SJSA1 (cell line): ENCODE data around the gene BSN. TPM values are rescaled to one million over a fixed set of nuclear protein-coding genes. Genes with fewer than 3 reads are reported as not detected.
A peak's percentile ranks its signal among the peaks of the same experiment; 100 is the strongest.

Experiments
- DNase-seq, 2 experiments: peaks; one replicate each; pipeline ENCODE4 v3.0.0-alpha.2; 2015 to 2020; ENCODE audit warnings: low spot score in 2 of 2, low read depth in 1 of 2
- H3K27ac ChIP-seq: fragments of 250-450 bp; sonication (Bioruptor Pico); 2 replicates; pipeline ENCODE4 v1.5.1; 2020; ENCODE audit warnings: mild to moderate bottlenecking, moderate library complexity
- H3K27me3 ChIP-seq: fragments of 250-450 bp; sonication (Bioruptor Pico); replicated peaks from 2 replicates; pipeline ENCODE4 v1.5.1; 2020; ENCODE audit warnings: mild to moderate bottlenecking, moderate library complexity
- H3K36me3 ChIP-seq: fragments of 250-450 bp; sonication (Bioruptor Pico); 2 replicates; pipeline ENCODE4 v1.5.1; 2020; ENCODE audit warnings: mild to moderate bottlenecking
- H3K4me1 ChIP-seq: fragments of 250-450 bp; sonication (Bioruptor Pico); replicated peaks from 2 replicates; pipeline ENCODE4 v1.6.1; 2021; ENCODE audit warnings: mild to moderate bottlenecking
- H3K4me3 ChIP-seq: fragments of 250-450 bp; sonication (Bioruptor Pico); 2 replicates; pipeline ENCODE4 v1.5.1; 2020; ENCODE audit warnings: mild to moderate bottlenecking
- H3K9me3 ChIP-seq: fragments of 250-450 bp; sonication (Bioruptor Pico); replicated peaks from 2 replicates; pipeline ENCODE4 v1.5.1; 2020; ENCODE audit warnings: mild to moderate bottlenecking
- total RNA-seq: library from RNA; depleted of rRNA; stranded (reverse); fragments of >200 nt; shearing (Covaris generic); gene quantifications from 2 replicates; pipeline ENCODE4 v1.2.3, GENCODE V29; 2014

BSN gene
- total RNA-seq, 1 experiment from 2014 or later, result 0.05 TPM

DNA sequence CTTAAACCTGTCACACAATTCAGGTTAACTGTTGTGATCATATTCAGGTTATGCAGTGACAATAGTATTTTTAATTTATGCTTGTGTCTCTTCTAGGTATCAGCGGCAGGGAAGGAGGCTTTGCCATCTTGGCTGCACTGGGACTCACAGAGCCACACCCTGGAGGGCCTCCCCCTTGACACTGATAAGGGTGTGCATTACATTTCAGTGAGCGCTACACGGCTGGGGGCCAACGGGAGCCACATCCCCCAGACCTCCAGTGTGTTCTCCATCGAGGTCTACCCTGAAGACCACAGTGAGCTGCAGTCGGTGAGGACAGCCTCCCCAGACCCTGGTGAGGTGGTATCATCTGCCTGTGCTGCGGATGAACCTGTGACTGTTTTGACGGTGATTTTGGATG, 23.6 kb upstream of the BSN start:
- no peaks in the 10 kb centered on the region for H3K27me3 ChIP-seq
- H3K36me3 ChIP-seq, result peaks cover 23% of the 10 kb centered on the region
- no peaks in the 10 kb centered on the region for H3K4me1 ChIP-seq
- no peak overlapping the region for H3K27ac ChIP-seq
- H3K9me3 ChIP-seq, result no peaks in the 10 kb centered on the region
- no peak for DNase-seq
- H3K4me3 ChIP-seq, result no peak overlapping the region

GRCh38 chr3:49531218-49531617, 23.1 kb upstream of the BSN start:
- Histone ChIP-seq H3K4me1 (no peaks in the 10 kb centered on the region), H3K27me3 (no peaks in the 10 kb centered on the region), H3K36me3 (peaks cover 23% of the 10 kb centered on the region), H3K4me3 (no peak overlapping the region), H3K9me3 (no peaks in the 10 kb centered on the region), H3K27ac (no peak overlapping the region)
- DNase-seq, result no peak

DNA sequence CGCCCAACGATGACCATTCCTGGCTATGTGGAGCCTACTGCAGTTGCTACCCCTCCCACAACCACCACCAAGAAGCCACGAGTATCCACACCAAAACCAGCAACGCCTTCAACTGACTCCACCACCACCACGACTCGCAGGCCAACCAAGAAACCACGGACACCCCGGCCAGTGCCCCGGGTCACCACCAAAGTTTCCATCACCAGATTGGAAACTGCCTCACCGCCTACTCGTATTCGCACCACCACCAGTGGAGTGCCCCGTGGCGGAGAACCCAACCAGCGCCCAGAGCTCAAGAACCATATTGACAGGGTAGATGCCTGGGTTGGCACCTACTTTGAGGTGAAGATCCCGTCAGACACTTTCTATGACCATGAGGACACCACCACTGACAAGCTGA, 22.6 kb upstream of the BSN start:
- Histone ChIP-seq H3K4me3 (no peak overlapping the region), H3K9me3 (no peaks in the 10 kb centered on the region), H3K36me3 (peaks cover 23% of the 10 kb centered on the region), H3K27ac (no peak overlapping the region), H3K4me1 (no peaks in the 10 kb centered on the region), H3K27me3 (no peaks in the 10 kb centered on the region)
- DNase-seq, result no peak

GRCh38 chr3:49533031-49533430, 21.2 kb upstream of the BSN start:
- H3K9me3 ChIP-seq, result no peaks in the 10 kb centered on the region
- H3K4me1 ChIP-seq, result no peaks in the 10 kb centered on the region
- H3K36me3 ChIP-seq, result peaks cover 23% of the 10 kb centered on the region
- DNase-seq, result no peak
- H3K27me3 ChIP-seq, result no peaks in the 10 kb centered on the region
- no peak overlapping the region for H3K4me3 ChIP-seq
- H3K27ac ChIP-seq, result no peak overlapping the region

- Histone ChIP-seq H3K27me3 (no peaks in the 10 kb centered on the region), H3K27ac (no peak overlapping the region), H3K9me3 (no peaks in the 10 kb centered on the region), H3K4me1 (no peaks in the 10 kb centered on the region), H3K36me3 (peaks cover 23% of the 10 kb centered on the region), H3K4me3 (no peak overlapping the region)
- no peak for DNase-seq
These were observed 20.3 kb upstream of the BSN start for GRCh38 chr3:49533786-49534519.

DNA sequence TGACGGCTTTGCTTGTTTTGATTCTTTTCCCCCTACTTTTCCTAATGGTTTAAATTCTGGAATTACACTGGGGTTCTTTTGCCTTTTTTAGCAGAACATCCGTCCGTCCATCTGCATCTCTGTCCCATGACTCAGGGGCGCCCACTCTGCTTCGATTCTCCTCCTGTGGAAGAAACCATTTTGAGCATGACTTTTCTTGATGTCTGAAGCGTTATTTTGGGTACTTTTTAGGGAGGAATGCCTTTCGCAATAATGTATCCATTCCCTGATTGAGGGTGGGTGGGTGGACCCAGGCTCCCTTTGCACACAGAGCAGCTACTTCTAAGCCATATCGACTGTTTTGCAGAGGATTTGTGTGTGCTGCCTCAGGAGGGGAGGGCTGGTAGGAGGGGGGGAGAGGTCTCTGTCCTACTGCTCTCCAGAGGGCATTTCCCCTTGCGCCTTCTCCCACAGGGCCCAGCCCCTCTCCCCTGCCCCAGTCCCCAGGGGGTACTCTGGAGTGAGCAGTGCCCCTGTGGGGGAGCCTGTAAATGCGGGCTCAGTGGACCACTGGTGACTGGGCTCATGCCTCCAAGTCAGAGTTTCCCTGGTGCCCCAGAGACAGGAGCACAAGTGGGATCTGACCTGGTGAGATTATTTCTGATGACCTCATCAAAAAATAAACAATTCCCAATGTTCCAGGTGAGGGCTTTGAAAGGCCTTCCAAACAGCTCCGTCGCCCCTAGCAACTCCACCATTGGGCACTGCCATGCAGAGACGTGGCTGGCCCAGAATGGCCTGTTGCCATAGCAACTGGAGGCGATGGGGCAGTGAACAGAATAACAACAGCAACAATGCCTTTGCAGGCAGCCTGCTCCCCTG, 19.5 kb upstream of the BSN start:
- H3K27me3 ChIP-seq, result no peaks in the 10 kb centered on the region
- peaks cover 23% of the 10 kb centered on the region for H3K36me3 ChIP-seq
- H3K9me3 ChIP-seq, result no peaks in the 10 kb centered on the region
- no peak overlapping the region for H3K4me3 ChIP-seq
- no peaks in the 10 kb centered on the region for H3K4me1 ChIP-seq
- no peak overlapping the region for H3K27ac ChIP-seq
- DNase-seq, result no peak

DNA sequence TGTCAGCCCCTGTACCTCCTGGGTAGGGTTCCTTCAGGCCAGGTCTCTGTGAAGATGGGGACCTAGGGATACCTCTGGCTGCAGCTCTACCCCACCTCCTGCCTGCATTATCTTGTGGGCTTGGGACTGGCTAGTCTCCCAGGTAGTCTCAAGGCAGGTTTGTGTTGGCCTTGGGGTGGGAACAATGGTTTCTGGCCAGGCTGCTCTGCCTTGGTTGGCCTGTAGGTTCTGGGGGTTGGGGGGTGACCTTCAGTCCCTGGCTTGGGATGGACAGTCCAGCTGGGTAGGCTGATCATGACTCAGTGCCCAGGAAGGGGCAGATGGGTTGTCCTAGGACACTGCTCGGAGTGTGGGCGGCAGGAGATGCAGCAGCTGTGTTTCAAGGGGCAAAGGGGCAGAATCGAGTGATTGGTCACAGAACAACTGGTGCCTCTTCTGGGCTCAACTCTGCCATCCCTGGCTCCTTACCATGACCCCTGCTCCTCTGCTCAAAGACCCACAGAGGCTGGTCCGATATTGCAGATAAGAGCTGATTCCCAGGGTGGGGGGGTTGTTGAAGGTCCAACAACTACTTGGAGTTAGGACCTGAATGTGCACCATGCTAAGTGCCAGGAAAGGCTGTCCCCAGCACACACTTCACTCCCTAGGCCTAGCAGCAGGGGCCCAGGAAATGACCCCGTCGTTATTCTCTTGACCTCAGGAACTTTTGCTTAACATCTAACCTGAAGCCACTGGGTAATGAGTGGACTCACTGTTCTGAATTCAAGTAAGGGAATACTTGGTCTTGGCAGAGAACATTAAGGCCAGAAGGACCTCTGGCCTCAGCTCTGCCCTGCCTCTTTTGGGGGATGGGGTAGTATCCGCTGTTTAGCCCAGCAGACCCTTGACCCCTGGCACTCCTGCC, 18.1 kb upstream of the BSN start:
- peaks cover 7% of the 10 kb centered on the region for H3K4me1 ChIP-seq
- no peaks in the 10 kb centered on the region for H3K27me3 ChIP-seq
- DNase-seq, result no peak
- no peak overlapping the region for H3K4me3 ChIP-seq
- no peak overlapping the region for H3K27ac ChIP-seq
- H3K36me3 ChIP-seq, result peaks cover 15% of the 10 kb centered on the region
- no peaks in the 10 kb centered on the region for H3K9me3 ChIP-seq

GRCh38 chr3:49536875-49537533, 17.3 kb upstream of the BSN start:
- H3K9me3 ChIP-seq, result no peaks in the 10 kb centered on the region
- no peak overlapping the region for H3K27ac ChIP-seq
- no peak overlapping the region for H3K4me3 ChIP-seq
- H3K27me3 ChIP-seq, result no peaks in the 10 kb centered on the region
- no peak for DNase-seq
- peaks cover 7% of the 10 kb centered on the region for H3K4me1 ChIP-seq
- peaks cover 10% of the 10 kb centered on the region for H3K36me3 ChIP-seq

GRCh38 chr3:49539659-49540560, 14.4 kb upstream of the BSN start:
- Histone ChIP-seq H3K4me3 (peak overlapping the region; percentile 31), H3K36me3 (no peaks in the 10 kb centered on the region), H3K4me1 (peaks cover 7% of the 10 kb centered on the region), H3K27me3 (no peaks in the 10 kb centered on the region), H3K27ac (no peak overlapping the region), H3K9me3 (no peaks in the 10 kb centered on the region)
- DNase-seq, result peak; percentile 83 to 92

DNA sequence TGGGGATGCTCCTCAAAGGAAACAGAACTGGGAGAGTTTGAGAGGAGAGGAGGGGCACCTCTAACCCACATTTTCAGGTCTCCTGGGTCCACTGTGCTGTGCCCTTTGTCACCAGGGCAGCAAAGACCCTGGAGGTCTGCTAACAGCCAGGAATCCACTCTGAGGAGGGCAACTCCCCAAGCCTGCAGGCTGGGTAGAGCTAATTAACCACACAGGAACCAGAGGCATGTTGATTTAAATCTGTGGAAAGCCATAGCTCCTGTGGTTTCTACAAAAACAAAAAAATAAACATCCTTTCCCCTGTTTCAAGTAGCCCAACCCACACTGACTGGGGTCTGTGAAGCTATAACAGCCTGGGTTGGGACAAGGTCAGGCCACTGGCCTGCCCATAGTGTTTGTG, 2.2 kb upstream of the BSN start:
- Histone ChIP-seq H3K9me3 (peaks cover 5% of the 10 kb centered on the region), H3K27me3 (peaks cover 14% of the 10 kb centered on the region), H3K4me3 (no peak overlapping the region), H3K4me1 (peaks cover 19% of the 10 kb centered on the region), H3K27ac (no peak overlapping the region), H3K36me3 (no peaks in the 10 kb centered on the region)
- DNase-seq, result peak in 1 of 2 experiments; percentile 12

GRCh38 chr3:49553324-49553691, 969 bp upstream of the BSN start:
- peaks cover 5% of the 10 kb centered on the region for H3K9me3 ChIP-seq
- peaks cover 14% of the 10 kb centered on the region for H3K27me3 ChIP-seq
- no peak overlapping the region for H3K27ac ChIP-seq
- peaks cover 19% of the 10 kb centered on the region for H3K4me1 ChIP-seq
- H3K36me3 ChIP-seq, result no peaks in the 10 kb centered on the region
- DNase-seq, result no peak
- H3K4me3 ChIP-seq, result no peak overlapping the region

DNA sequence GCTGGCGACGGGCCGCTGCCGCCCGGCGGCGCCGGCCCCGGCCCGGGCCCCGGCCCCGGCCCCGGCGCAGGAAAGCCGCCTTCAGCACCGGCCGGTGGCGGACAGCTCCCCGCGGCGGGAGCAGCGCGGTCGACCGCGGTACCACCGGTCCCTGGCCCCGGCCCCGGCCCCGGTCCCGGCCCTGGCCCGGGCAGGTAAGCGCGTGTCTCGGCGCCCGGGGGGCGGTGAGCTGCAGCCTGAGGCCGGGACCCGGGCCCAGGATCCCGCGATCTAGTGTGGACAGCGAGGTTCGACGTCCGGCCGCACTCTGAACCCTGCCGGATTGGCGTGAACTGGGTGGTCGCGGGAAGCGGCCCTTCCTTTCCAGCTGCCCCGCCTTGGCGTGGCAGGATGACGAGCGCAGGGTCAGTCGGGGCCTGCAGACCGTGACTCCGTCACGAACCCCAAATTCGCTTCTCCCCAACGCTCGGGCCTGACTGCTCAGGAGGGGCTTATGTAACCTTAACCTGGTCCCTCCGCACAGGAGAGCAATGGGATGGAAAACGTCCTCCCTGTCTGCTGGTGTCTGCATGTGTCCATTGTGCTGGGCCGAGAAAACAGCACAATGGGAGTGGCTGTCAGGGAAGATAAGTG, 472 bp downstream of the BSN start:
- H3K36me3 ChIP-seq, result no peaks in the 10 kb centered on the region
- H3K4me1 ChIP-seq, result peaks cover 19% of the 10 kb centered on the region
- H3K27me3 ChIP-seq, result peaks cover 14% of the 10 kb centered on the region
- no peak overlapping the region for H3K27ac ChIP-seq
- peak overlapping the region; percentile 44 for H3K4me3 ChIP-seq
- peak in 1 of 2 experiments; percentile 23 for DNase-seq
- H3K9me3 ChIP-seq, result peaks cover 5% of the 10 kb centered on the region
